Ovary (tissue), 3 donors: ENCODE measurements around the gene PDE4D.

Experiments used
- CTCF ChIP-seq, 3 donors: fragments of 450-650 bp in 2 of 3; fragments of 200-600 bp in 1 of 3; IDR thresholded peaks; one replicate each; pipeline versions ENCODE4 v1.5.1 to v1.8.0; 2016 to 2022; ENCODE audit warnings: antibody characterized with exemption in 3 of 3, mild to moderate bottlenecking in 1 of 3
- EP300 ChIP-seq: sonication (generic); formaldehyde crosslinking; IDR thresholded peaks from one replicate; pipeline ENCODE4 v1.6.1; 2017; ENCODE audit warnings: antibody characterized with exemption
- POLR2A ChIP-seq: fragments of 450-650 bp; IDR thresholded peaks from one replicate; pipeline ENCODE4 v1.6.1; 2017; ENCODE audit warnings: antibody characterized with exemption, mild to moderate bottlenecking, moderate library complexity
- donor health status: DM: no; HTN: no; CAD: no.

GRCh38 chr5:59257488-59258400 lies 635.8 kb downstream of the PDE4D start:
- TF ChIP-seq CTCF (IDR thresholded peaks at IDR 0.05) (no peak), POLR2A (no peak), EP300 (no peak)
